ENCODE measurements around the gene ZDHHC3. TPM values are rescaled to one million over a fixed set of nuclear protein-coding genes. Genes with fewer than 3 reads are reported as not detected.

The ZDHHC3 gene
- polyA plus RNA-seq, 1 donor from 2014 or later = 33.6 TPM

GRCh38 chr3:45003859-45004258, 27.9 kb upstream of the ZDHHC3 start:
- peaks cover 16% of the 10 kb centered on the region for H3K36me3 Mint-ChIP-seq
- H3K27me3 Mint-ChIP-seq = no peaks in the 10 kb centered on the region
- peaks cover 0 to 4% (median 2%) of the 10 kb centered on the region in 3 donors for H3K9me3 Mint-ChIP-seq
- H3K27ac Mint-ChIP-seq = no peak overlapping the region
- H3K4me1 Mint-ChIP-seq = peaks cover 0 to 1% (median 0%) of the 10 kb centered on the region in 3 donors
- H3K4me3 Mint-ChIP-seq = no peak overlapping the region

- Mint-ChIP-seq H3K4me3 (no peak overlapping the region), H3K36me3 (peaks cover 16% of the 10 kb centered on the region), H3K4me1 (peaks cover 0 to 1% (median 0%) of the 10 kb centered on the region in 3 donors), H3K27me3 (no peaks in the 10 kb centered on the region), H3K27ac (no peak overlapping the region), H3K9me3 (peaks cover 0 to 4% (median 2%) of the 10 kb centered on the region in 3 donors)
These were observed 27.4 kb upstream of the ZDHHC3 start for GRCh38 chr3:45003406-45003805.

- H3K27me3 Mint-ChIP-seq = no peaks in the 10 kb centered on the region
- no peak overlapping the region for H3K4me3 Mint-ChIP-seq
- peaks cover 0 to 1% (median 0%) of the 10 kb centered on the region in 3 donors for H3K4me1 Mint-ChIP-seq
- H3K36me3 Mint-ChIP-seq = peaks cover 16% of the 10 kb centered on the region
- peak overlapping the region in 1 of 3 donors; percentile 14 for H3K27ac Mint-ChIP-seq
- H3K9me3 Mint-ChIP-seq = peaks cover 0 to 4% (median 2%) of the 10 kb centered on the region in 3 donors
These were observed 26.7 kb upstream of the ZDHHC3 start for GRCh38 chr3:45002720-45003119.

- Mint-ChIP-seq H3K27me3 (no peaks in the 10 kb centered on the region), H3K4me1 (peaks cover 0 to 2% (median 1%) of the 10 kb centered on the region in 3 donors), H3K36me3 (peaks cover 16% of the 10 kb centered on the region), H3K27ac (no peak overlapping the region), H3K9me3 (peaks cover 0 to 4% (median 2%) of the 10 kb centered on the region in 3 donors), H3K4me3 (no peak overlapping the region)
These were observed 26.2 kb upstream of the ZDHHC3 start for GRCh38 chr3:45002139-45002660.

GRCh38 chr3:45001738-45002137, 25.8 kb upstream of the ZDHHC3 start:
- H3K36me3 Mint-ChIP-seq = peaks cover 15% of the 10 kb centered on the region
- peaks cover 0 to 4% (median 2%) of the 10 kb centered on the region in 3 donors for H3K9me3 Mint-ChIP-seq

GRCh38 chr3:45000823-45001222, 24.8 kb upstream of the ZDHHC3 start:
- Mint-ChIP-seq H3K36me3 (peaks cover 16% of the 10 kb centered on the region), H3K9me3 (peaks cover 0 to 4% (median 2%) of the 10 kb centered on the region in 3 donors), H3K4me3 (no peak overlapping the region), H3K27me3 (no peaks in the 10 kb centered on the region), H3K27ac (no peak overlapping the region), H3K4me1 (peaks cover 0 to 4% (median 4%) of the 10 kb centered on the region in 3 donors)

More at GRCh38 chr3:45001738-45002137, 25.8 kb upstream of the ZDHHC3 start:
- peaks cover 0 to 2% (median 1%) of the 10 kb centered on the region in 3 donors for H3K4me1 Mint-ChIP-seq
- H3K27ac Mint-ChIP-seq = no peak overlapping the region
- no peak overlapping the region for H3K4me3 Mint-ChIP-seq
- no peaks in the 10 kb centered on the region for H3K27me3 Mint-ChIP-seq

- no peak overlapping the region for H3K27ac Mint-ChIP-seq
- no peak overlapping the region for H3K4me3 Mint-ChIP-seq
- H3K9me3 Mint-ChIP-seq = peaks cover 0 to 2% (median 2%) of the 10 kb centered on the region in 3 donors
- H3K27me3 Mint-ChIP-seq = no peaks in the 10 kb centered on the region
- peaks cover 3 to 4% (median 4%) of the 10 kb centered on the region in 3 donors for H3K4me1 Mint-ChIP-seq
- peaks cover 14% of the 10 kb centered on the region for H3K36me3 Mint-ChIP-seq
These were observed 23.8 kb upstream of the ZDHHC3 start for GRCh38 chr3:44999782-45000181.

GRCh38 chr3:44996556-44996969, 20.6 kb upstream of the ZDHHC3 start:
- Mint-ChIP-seq H3K27ac (no peak overlapping the region), H3K9me3 (no peaks in the 10 kb centered on the region), H3K4me1 (peaks cover 4 to 8% (median 5%) of the 10 kb centered on the region in 3 donors), H3K27me3 (no peaks in the 10 kb centered on the region), H3K36me3 (peaks cover 3% of the 10 kb centered on the region), H3K4me3 (no peak overlapping the region)

GRCh38 chr3:44995142-44995770, 19.3 kb upstream of the ZDHHC3 start:
- Mint-ChIP-seq H3K27ac (no peak overlapping the region), H3K27me3 (no peaks in the 10 kb centered on the region), H3K36me3 (peaks cover 1% of the 10 kb centered on the region), H3K4me3 (peak overlapping the region in 1 of 4 donors; percentile 28), H3K4me1 (peaks cover 4 to 11% (median 8%) of the 10 kb centered on the region in 3 donors), H3K9me3 (no peaks in the 10 kb centered on the region)

- peak overlapping the region in 1 of 3 donors; percentile 5 for H3K27ac Mint-ChIP-seq
These were observed 17.7 kb upstream of the ZDHHC3 start for GRCh38 chr3:44993471-44994205.

GRCh38 chr3:44992555-44993470, 16.8 kb upstream of the ZDHHC3 start:
- no peaks in the 10 kb centered on the region for H3K27me3 Mint-ChIP-seq
- peaks cover 1% of the 10 kb centered on the region for H3K36me3 Mint-ChIP-seq
- H3K27ac Mint-ChIP-seq = peak overlapping the region in 1 of 3 donors; percentile 5
- peaks cover 7 to 16% (median 8%) of the 10 kb centered on the region in 3 donors for H3K4me1 Mint-ChIP-seq
- no peaks in the 10 kb centered on the region for H3K9me3 Mint-ChIP-seq
- peak overlapping the region in 1 of 4 donors; percentile 5 for H3K4me3 Mint-ChIP-seq

More at GRCh38 chr3:44993471-44994205, 17.7 kb upstream of the ZDHHC3 start:
- Mint-ChIP-seq H3K9me3 (no peaks in the 10 kb centered on the region), H3K4me3 (no peak overlapping the region), H3K36me3 (peaks cover 1% of the 10 kb centered on the region), H3K27me3 (no peaks in the 10 kb centered on the region), H3K4me1 (peaks cover 4 to 11% (median 8%) of the 10 kb centered on the region in 3 donors)

GRCh38 chr3:44991326-44991725, 15.4 kb upstream of the ZDHHC3 start:
- Mint-ChIP-seq H3K4me1 (peaks cover 8 to 16% (median 10%) of the 10 kb centered on the region in 3 donors), H3K27me3 (no peaks in the 10 kb centered on the region), H3K27ac (no peak overlapping the region), H3K9me3 (no peaks in the 10 kb centered on the region), H3K36me3 (peaks cover 1% of the 10 kb centered on the region), H3K4me3 (no peak overlapping the region)

- H3K36me3 Mint-ChIP-seq = no peaks in the 10 kb centered on the region
- peaks cover 8 to 15% (median 13%) of the 10 kb centered on the region in 3 donors for H3K4me1 Mint-ChIP-seq
- no peak overlapping the region for H3K27ac Mint-ChIP-seq
- H3K9me3 Mint-ChIP-seq = no peaks in the 10 kb centered on the region
- H3K27me3 Mint-ChIP-seq = no peaks in the 10 kb centered on the region
- H3K4me3 Mint-ChIP-seq = no peak overlapping the region
These were observed 13.8 kb upstream of the ZDHHC3 start for GRCh38 chr3:44989636-44990373.

- H3K4me1 Mint-ChIP-seq = peaks cover 8 to 15% (median 15%) of the 10 kb centered on the region in 3 donors
- no peaks in the 10 kb centered on the region for H3K27me3 Mint-ChIP-seq
- H3K27ac Mint-ChIP-seq = no peak overlapping the region
- H3K9me3 Mint-ChIP-seq = no peaks in the 10 kb centered on the region
- H3K36me3 Mint-ChIP-seq = no peaks in the 10 kb centered on the region
- no peak overlapping the region for H3K4me3 Mint-ChIP-seq
These were observed 13.2 kb upstream of the ZDHHC3 start for GRCh38 chr3:44989141-44989540.

Measured in IgD-negative memory B cell (primary cell).